ENCODE measurements around the gene TNIP2. TPM values are rescaled to one million over a fixed set of nuclear protein-coding genes. Genes with fewer than 3 reads are reported as not detected.

TNIP2 gene
- total RNA-seq, 1 donor: 41.9 TPM

DNA sequence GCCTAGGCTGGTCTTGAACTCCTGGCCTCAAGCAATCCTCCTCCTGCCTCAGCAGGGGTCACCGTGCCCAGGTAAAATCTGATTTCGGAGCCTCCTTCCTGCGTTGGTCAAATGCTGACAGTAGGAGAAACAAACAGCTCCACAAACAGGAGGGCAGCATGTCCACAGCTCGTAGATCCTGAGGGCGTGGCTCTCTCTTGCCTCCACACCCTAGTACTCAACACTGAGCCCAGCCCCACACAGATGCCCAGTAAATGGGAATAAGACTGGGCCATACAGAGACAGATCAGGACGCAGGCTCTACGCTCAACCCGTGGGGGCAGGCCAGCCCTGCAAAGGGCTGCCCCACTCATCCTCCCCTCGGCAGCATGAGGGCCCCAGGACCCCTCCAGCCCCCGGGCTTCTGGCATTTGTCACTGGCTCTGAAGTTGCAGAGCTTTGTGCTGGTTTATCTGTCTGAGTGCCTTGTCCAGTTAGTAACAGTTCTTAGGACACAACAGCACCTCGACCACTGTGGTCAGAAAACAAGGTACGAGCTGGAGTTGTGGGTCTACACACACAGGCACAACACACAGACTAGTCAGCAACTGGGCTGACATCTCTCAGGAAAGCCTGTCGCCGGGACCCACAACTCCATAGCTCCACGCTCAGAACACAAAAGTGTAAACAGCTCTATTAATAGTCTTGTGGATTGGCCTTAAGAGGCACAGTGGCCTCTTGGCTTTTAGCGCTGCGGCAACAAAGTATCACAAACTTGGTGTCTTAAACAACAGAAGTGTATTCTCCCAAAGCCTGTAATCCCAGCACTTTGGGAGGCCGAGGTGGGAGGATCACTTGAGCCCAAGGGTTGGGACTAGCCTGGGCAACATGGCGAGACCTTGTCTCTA, 5.2 kb downstream of the TNIP2 start:
- H3K4me3 ChIP-seq (ENCODE audit: low read depth, low read length): no peak overlapping the region
- peak; percentile 26 for DNase-seq (ENCODE audit: low read depth)
- TF ChIP-seq, protein P1, sequence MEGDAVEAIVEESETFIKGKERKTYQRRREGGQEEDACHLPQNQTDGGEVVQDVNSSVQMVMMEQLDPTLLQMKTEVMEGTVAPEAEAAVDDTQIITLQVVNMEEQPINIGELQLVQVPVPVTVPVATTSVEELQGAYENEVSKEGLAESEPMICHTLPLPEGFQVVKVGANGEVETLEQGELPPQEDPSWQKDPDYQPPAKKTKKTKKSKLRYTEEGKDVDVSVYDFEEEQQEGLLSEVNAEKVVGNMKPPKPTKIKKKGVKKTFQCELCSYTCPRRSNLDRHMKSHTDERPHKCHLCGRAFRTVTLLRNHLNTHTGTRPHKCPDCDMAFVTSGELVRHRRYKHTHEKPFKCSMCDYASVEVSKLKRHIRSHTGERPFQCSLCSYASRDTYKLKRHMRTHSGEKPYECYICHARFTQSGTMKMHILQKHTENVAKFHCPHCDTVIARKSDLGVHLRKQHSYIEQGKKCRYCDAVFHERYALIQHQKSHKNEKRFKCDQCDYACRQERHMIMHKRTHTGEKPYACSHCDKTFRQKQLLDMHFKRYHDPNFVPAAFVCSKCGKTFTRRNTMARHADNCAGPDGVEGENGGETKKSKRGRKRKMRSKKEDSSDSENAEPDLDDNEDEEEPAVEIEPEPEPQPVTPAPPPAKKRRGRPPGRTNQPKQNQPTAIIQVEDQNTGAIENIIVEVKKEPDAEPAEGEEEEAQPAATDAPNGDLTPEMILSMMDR (IDR thresholded peaks at IDR 0.05; ENCODE audit: insufficient read depth, low read depth, low read length): no peak

DNA sequence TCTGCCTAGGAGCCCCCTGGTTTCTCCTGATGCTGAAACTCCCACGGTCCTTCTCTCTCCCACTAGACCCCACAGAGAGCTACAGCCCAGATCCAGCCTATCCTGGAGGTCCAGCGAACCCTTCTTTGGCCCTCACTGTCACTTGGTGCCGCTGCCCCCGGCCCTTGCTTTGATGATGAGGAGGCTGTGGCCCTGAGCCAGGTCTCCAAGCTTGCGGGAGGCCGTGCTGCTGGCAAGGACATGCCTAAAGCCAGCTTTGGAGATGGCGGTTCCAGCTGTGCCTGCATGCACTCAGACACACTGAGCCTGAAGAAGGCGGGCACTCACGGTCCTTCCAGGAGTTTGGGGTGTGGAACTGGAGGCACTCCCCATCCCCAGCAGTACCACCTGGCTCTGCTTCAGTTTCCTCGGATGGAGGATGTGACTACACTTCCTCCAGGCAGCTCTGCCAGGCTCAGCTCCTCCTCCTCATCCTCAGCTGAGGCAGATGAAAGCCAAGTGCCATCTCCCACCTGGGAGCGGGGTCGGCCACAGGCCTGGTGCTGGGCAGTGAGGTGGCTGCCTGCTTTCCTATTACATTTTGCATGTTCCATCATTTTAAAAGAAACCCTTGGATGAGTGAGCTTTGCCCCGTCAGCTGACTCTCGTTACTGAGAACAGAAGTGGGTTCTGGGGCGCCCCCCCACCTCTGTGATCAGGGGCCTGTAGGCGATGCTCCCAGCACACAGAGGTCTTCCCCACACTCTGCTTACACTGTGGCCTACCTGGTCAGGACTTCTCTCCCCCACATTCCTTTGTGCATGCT, 9.0 kb downstream of the TNIP2 start:
- DNase-seq (ENCODE audit: low read depth): no peak
- TF ChIP-seq, protein P1 (IDR thresholded peaks at IDR 0.05; ENCODE audit: insufficient read depth, low read depth, low read length): no peak
- no peak overlapping the region for H3K4me3 ChIP-seq (ENCODE audit: low read depth, low read length)

DNA sequence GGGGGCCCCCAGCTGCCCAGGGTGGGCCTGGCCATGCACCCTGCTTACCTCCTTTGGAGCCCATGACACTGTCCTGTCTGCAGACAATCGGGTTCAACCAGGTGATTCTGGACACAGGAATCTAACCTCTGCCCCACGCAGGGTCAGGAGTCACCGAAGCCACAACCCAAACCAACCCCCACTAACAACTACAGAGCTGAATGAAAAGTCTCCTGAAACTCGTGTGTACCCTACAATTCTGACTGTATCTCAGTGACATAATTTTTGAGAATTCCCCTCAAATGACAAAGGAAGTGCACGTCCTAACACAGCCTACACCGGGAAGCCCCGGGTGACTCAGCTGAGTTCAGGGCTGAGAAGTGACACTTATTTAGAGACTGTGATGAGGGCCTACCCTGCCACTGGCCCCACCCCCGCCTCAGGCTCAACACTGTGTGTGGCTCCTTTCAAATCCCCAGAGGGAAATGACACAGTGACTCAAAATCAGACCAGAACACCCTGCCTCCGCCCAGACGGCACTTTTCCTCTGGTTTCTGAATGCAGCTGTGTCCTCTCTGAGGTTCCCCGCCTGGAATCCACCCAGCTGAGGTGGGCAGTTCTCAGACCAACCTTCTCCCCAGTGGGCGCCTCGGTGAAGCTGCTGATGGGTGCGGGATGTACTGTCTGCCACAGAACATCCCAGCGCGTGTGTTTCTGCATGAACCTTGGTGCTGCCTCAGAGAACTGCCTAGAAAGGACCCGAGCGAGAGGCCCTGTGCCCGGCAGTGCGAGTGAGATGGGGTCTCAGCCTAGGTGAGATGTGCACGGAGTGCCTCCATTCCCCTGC, 9.9 kb downstream of the TNIP2 start:
- DNase-seq (ENCODE audit: low read depth): peak; percentile 66
- H3K4me3 ChIP-seq (ENCODE audit: low read depth, low read length): no peak overlapping the region
- TF ChIP-seq, protein P1 (IDR thresholded peaks at IDR 0.05; ENCODE audit: insufficient read depth, low read depth, low read length): no peak

DNA sequence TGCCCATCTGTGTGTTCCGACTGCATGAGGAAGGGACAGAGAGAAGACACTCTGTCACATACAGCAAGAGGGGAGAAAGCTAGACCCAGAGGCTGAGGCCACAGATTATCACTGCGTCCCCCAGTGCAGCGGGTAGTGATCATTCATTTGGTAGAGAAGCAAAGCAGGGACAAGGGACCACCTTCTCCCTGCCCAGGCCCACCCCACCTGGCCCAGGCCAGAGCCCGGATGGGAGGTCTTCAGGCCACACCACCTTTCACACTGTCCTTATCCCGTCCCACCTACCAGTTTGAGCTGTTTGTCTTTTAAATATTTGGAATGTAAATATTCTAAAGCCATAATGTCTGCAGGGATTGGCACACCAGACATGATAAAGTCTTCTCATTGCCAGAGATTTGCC, 10.6 kb downstream of the TNIP2 start:
- DNase-seq (ENCODE audit: low read depth): no peak
- TF ChIP-seq, protein P1 (IDR thresholded peaks at IDR 0.05; ENCODE audit: insufficient read depth, low read depth, low read length): no peak
- H3K4me3 ChIP-seq (ENCODE audit: low read depth, low read length): no peak overlapping the region

DNA sequence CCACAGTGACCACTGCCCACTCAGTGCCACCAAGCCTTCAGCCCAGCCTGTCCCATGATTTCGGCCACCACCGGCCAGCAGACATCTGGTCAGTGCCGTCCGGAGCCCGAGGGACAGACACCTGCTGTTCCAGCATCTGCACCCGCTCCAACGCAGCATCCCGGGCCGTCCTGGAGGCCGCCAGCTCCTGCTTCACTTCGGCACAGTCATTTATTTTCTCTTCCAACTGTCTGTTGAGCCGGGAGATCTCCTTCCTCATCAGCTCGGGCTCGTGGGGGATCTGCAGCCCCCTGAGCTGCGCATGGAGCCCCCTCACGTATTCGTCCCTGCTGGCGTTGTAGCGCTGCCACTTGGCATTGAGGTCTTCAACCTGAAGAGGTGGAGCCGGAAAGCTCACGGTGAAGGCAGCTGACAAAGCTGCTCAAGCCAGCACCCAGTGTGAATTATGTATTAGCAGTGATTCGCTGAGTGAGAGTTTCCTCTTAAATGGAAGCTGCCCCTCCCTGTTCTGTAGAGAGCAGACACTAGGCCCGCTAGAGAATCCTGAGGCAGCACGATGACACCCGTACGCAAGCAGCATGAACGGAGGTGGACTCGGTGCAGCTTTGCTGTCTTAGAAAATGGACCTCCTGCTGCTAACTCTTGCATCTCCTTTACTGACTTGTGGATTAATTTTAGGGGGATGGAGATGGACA, 11.4 kb downstream of the TNIP2 start:
- H3K4me3 ChIP-seq (ENCODE audit: low read depth, low read length): no peak overlapping the region
- DNase-seq (ENCODE audit: low read depth): no peak
- TF ChIP-seq, protein P1 (IDR thresholded peaks at IDR 0.05; ENCODE audit: insufficient read depth, low read depth, low read length): no peak

All from fibroblast of villous mesenchyme (primary cell).